DND-41 (cell line): ENCODE data around the gene FAU.

Source experiments
- ATAC-seq: fragments of 200-7000 bp; cut with Tn5 transposase; 3 replicates; pipeline ENCODE4 v1.9.1; 2021; ENCODE audit warnings: low read depth; ENCODE audit not compliant: insufficient read depth
- DNase-seq: peaks from one replicate; pipeline ENCODE4 v3.0.0-alpha.2; 2020
- H2AFZ ChIP-seq: 2 replicates; pipeline ENCODE4 v1.6.0; 2012; ENCODE audit warnings: low read depth, low read length
- H3K27ac ChIP-seq: 2 replicates; pipeline ENCODE4 v1.5.1; 2012; ENCODE audit warnings: low read length, inconsistent platforms
- H3K27me3 ChIP-seq: fragments of 200-600 bp; sonication (generic); 2 replicates; pipeline ENCODE4 v1.6.0; 2012; ENCODE audit warnings: low read length, mild to moderate bottlenecking, inconsistent platforms; ENCODE audit not compliant: insufficient read depth, poor library complexity
- H3K36me3 ChIP-seq: 2 replicates; pipeline ENCODE4 v1.5.1; 2012; ENCODE audit warnings: low read length, inconsistent platforms; ENCODE audit not compliant: insufficient read depth
- H3K4me1 ChIP-seq: 2 replicates; pipeline ENCODE4 v1.5.1; 2012; ENCODE audit warnings: mild to moderate bottlenecking, low read length; ENCODE audit not compliant: insufficient read depth
- H3K4me2 ChIP-seq: 2 replicates; pipeline ENCODE4 v1.6.0; 2012; ENCODE audit warnings: mild to moderate bottlenecking, moderate library complexity, low read length, inconsistent platforms; ENCODE audit not compliant: insufficient read depth
- H3K4me3 ChIP-seq, 2 experiments: fragments of 200-600 bp in 1 of 2; shearing (Covaris generic) in 1 of 2; 2 replicates each; pipeline ENCODE4 v1.5.1; 2012 to 2016; ENCODE audit warnings: inconsistent platforms in 2 of 2, low read length in 2 of 2, mild to moderate bottlenecking in 2 of 2, low read depth in 1 of 2, moderate library complexity in 1 of 2
- H3K79me2 ChIP-seq: 2 replicates; pipeline ENCODE4 v1.6.0; 2012; ENCODE audit warnings: low read length, inconsistent platforms; ENCODE audit not compliant: insufficient read depth
- H3K9ac ChIP-seq: 2 replicates; pipeline ENCODE4 v1.6.0; 2012; ENCODE audit warnings: low read depth, mild to moderate bottlenecking, inconsistent platforms, low read length, moderate library complexity
- H3K9me3 ChIP-seq: 2 replicates; pipeline ENCODE4 v1.5.1; 2012; ENCODE audit warnings: low read length, moderate library complexity, mild to moderate bottlenecking, inconsistent platforms; ENCODE audit not compliant: insufficient read depth, severe bottlenecking
- H4K20me1 ChIP-seq: 2 replicates; pipeline ENCODE4 v1.6.0; 2012; ENCODE audit warnings: low read length; ENCODE audit not compliant: insufficient read depth
- CTCF ChIP-seq: IDR thresholded peaks from 2 replicates; pipeline ENCODE4 v1.5.1; 2012; ENCODE audit warnings: borderline replicate concordance, low read length, moderate library complexity, mild to moderate bottlenecking; ENCODE audit not compliant: poor library complexity, severe bottlenecking; ENCODE audit errors: extremely low read depth
- EZH2 ChIP-seq: IDR thresholded peaks from 3 replicates; pipeline ENCODE4 v1.6.1; 2012; ENCODE audit warnings: borderline replicate concordance, low read depth, mild to moderate bottlenecking, moderate library complexity, low read length, inconsistent platforms; ENCODE audit not compliant: severe bottlenecking

The FAU gene

GRCh38 chr11:65110354-65110861, 11.5 kb downstream of the FAU start:
- Histone ChIP-seq H3K27ac (peak overlapping the region; percentile 45; the same call in 1 of the 2 replicates), H3K79me2 (peaks cover 38% of the 10 kb centered on the region)

GRCh38 chr11:65109231-65110198, 12.4 kb downstream of the FAU start:
- H3K27ac ChIP-seq: no peak overlapping the region
- H3K4me1 ChIP-seq: peaks cover 40% of the 10 kb centered on the region
- H2AFZ ChIP-seq: no peak overlapping the region
- TF ChIP-seq EZH2 (no peak), CTCF (no peak)
- H3K9me3 ChIP-seq: no peaks in the 10 kb centered on the region
- H3K4me2 ChIP-seq: no peak overlapping the region
- H3K27me3 ChIP-seq: no peaks in the 10 kb centered on the region
- peaks cover 43% of the 10 kb centered on the region for H3K79me2 ChIP-seq
- H3K9ac ChIP-seq: no peak overlapping the region
- H3K4me3 ChIP-seq: no peak overlapping the region
- H4K20me1 ChIP-seq: peaks cover 33% of the 10 kb centered on the region
- no peak for ATAC-seq
- no peak for DNase-seq
- peaks cover 57% of the 10 kb centered on the region for H3K36me3 ChIP-seq

More at GRCh38 chr11:65110354-65110861, 11.5 kb downstream of the FAU start:
- H3K9me3 ChIP-seq: no peaks in the 10 kb centered on the region
- peaks cover 49% of the 10 kb centered on the region for H3K4me1 ChIP-seq
- peaks cover 60% of the 10 kb centered on the region for H3K36me3 ChIP-seq
- H3K9ac ChIP-seq: peak overlapping the region; percentile 30
- no peak overlapping the region for H3K4me3 ChIP-seq
- H3K4me2 ChIP-seq: peak overlapping the region; percentile 99
- peaks cover 33% of the 10 kb centered on the region for H4K20me1 ChIP-seq
- ATAC-seq: peak; percentile 57
- no peaks in the 10 kb centered on the region for H3K27me3 ChIP-seq
- DNase-seq: peak; percentile 93
- TF ChIP-seq CTCF (peak; percentile 96), EZH2 (no peak)
- H2AFZ ChIP-seq: no peak overlapping the region

GRCh38 chr11:65108469-65109123, 13.3 kb downstream of the FAU start:
- ATAC-seq: no peak
- peaks cover 34% of the 10 kb centered on the region for H3K4me1 ChIP-seq
- TF ChIP-seq CTCF: no peak
- TF ChIP-seq EZH2: no peak

More at GRCh38 chr11:65108469-65109123, 13.3 kb downstream of the FAU start:
- no peak overlapping the region for H3K4me2 ChIP-seq
- no peak overlapping the region for H3K9ac ChIP-seq
- peaks cover 63% of the 10 kb centered on the region for H3K36me3 ChIP-seq
- H3K4me3 ChIP-seq: no peak overlapping the region
- no peak overlapping the region for H3K27ac ChIP-seq
- H3K79me2 ChIP-seq: peaks cover 45% of the 10 kb centered on the region
- H2AFZ ChIP-seq: no peak overlapping the region
- H3K9me3 ChIP-seq: no peaks in the 10 kb centered on the region
- no peak for DNase-seq
- peaks cover 33% of the 10 kb centered on the region for H4K20me1 ChIP-seq
- H3K27me3 ChIP-seq: no peaks in the 10 kb centered on the region
